GM23248 (cell line): ENCODE measurements around the gene HM13.

Experiments used
- EZH2 ChIP-seq: fragments of 200-600 bp; sonication (generic); IDR thresholded peaks from 2 replicates; pipeline ENCODE4 v1.6.1; 2018; ENCODE audit warnings: antibody characterized with exemption, mild to moderate bottlenecking; ENCODE audit not compliant: insufficient read depth, poor library complexity, severe bottlenecking
- EZH2phosphoT487 ChIP-seq: fragments of 200-600 bp; sonication (generic); IDR thresholded peaks from 2 replicates; pipeline ENCODE4 v1.6.1; 2018; ENCODE audit warnings: antibody characterized with exemption, moderate library complexity, mild to moderate bottlenecking, low read depth; ENCODE audit not compliant: insufficient read depth

DNA sequence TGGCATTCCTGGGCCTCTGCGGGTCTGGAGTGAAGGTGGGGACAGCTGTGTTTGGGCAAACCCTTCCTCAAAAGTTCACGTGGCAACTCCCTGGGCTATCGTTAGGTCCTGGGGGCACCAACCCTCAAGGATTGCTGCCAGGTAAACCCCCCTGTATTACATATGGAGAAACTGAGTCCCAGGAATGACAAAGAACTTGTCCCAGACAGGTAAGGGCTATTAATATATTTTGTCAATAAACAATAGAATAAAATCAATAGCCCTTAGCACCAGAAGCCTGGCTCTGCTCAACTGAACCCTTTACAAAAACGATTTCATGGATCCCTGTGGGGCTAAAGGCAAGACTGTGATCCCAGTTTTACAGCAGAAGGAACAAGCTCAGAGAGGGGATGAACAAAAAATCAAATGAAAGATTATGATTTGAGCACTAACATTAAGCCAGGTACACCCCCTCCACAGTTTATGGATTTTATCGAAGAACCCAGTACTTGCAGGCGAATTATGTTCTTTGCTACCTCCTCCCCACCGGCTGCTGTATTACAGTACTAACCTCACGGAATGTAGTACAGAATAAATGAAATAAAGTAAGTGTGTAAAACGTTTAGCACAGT lies 93.5 kb downstream of the HM13 start:
- no peak for TF ChIP-seq EZH2phosphoT487
- TF ChIP-seq EZH2, result no peak
